ENCODE data around the gene DUT. TPM values are rescaled to one million over a fixed set of nuclear protein-coding genes. Genes with fewer than 3 reads are reported as not detected.

Gene DUT
- total RNA-seq, 3 donors from 2014 or later = 101 to 105 (median 105) TPM

GRCh38 chr15:48371961-48372360 is 40.7 kb downstream of the DUT start:
- intact Hi-C loops (cut with DNase I; ENCODE audit: low total_unique reads) = loop anchor here (5.0 kb wide), 1 partner anchor 1590 kb away; no protein-coding TSS in a partner anchor
- Histone ChIP-seq H3K4me1 (no peaks in the 10 kb centered on the region), H3K36me3 (no peaks in the 10 kb centered on the region), H3K4me3 (no peak overlapping the region), H3K27ac (no peak overlapping the region), H3K27me3 (no peaks in the 10 kb centered on the region), H3K9me3 (no peaks in the 10 kb centered on the region)
- TF ChIP-seq POLR2AphosphoS5 (IDR thresholded peaks at IDR 0.05) (no peak), POLR2A (IDR thresholded peaks at IDR 0.05) (no peak), CTCF (IDR thresholded peaks at IDR 0.05) (no peak)
- DNase-seq (ENCODE audit: low spot score in 2 of 2) = no peak

- intact Hi-C loops (cut with DNase I; ENCODE audit: low total_unique reads) = loop anchor here (5.0 kb wide), 1 partner anchor 1592 kb away; no protein-coding TSS in a partner anchor
These were observed 42.7 kb downstream of the DUT start for GRCh38 chr15:48373821-48374451.

GRCh38 chr15:48374472-48374871 is 43.2 kb downstream of the DUT start:
- DNase-seq (ENCODE audit: low spot score in 2 of 2) = no peak
- no peak overlapping the region for H3K4me3 ChIP-seq
- intact Hi-C loops (cut with DNase I; ENCODE audit: low total_unique reads) = loop anchor here (5.0 kb wide), 1 partner anchor 1592 kb away; no protein-coding TSS in a partner anchor
- no peak for TF ChIP-seq CTCF (IDR thresholded peaks at IDR 0.05)
- no peak for TF ChIP-seq POLR2A (IDR thresholded peaks at IDR 0.05)
- TF ChIP-seq POLR2AphosphoS5 (IDR thresholded peaks at IDR 0.05) = no peak
- H3K4me1 ChIP-seq = no peaks in the 10 kb centered on the region
- no peaks in the 10 kb centered on the region for H3K36me3 ChIP-seq
- H3K9me3 ChIP-seq = no peaks in the 10 kb centered on the region
- H3K27me3 ChIP-seq = no peaks in the 10 kb centered on the region
- no peak overlapping the region for H3K27ac ChIP-seq

More at GRCh38 chr15:48373821-48374451, 42.7 kb downstream of the DUT start:
- TF ChIP-seq CTCF (IDR thresholded peaks at IDR 0.05) = no peak
- no peak for TF ChIP-seq POLR2AphosphoS5 (IDR thresholded peaks at IDR 0.05)
- no peak for TF ChIP-seq POLR2A (IDR thresholded peaks at IDR 0.05)
- no peaks in the 10 kb centered on the region for H3K36me3 ChIP-seq
- H3K4me1 ChIP-seq = no peaks in the 10 kb centered on the region
- no peak for DNase-seq (ENCODE audit: low spot score in 2 of 2)
- no peak overlapping the region for H3K4me3 ChIP-seq
- H3K9me3 ChIP-seq = no peaks in the 10 kb centered on the region
- no peaks in the 10 kb centered on the region for H3K27me3 ChIP-seq
- H3K27ac ChIP-seq = no peak overlapping the region

- no peak overlapping the region for H3K27ac ChIP-seq
- no peak overlapping the region for H3K4me3 ChIP-seq
- H3K4me1 ChIP-seq = no peaks in the 10 kb centered on the region
- no peaks in the 10 kb centered on the region for H3K27me3 ChIP-seq
- no peak for TF ChIP-seq CTCF (IDR thresholded peaks at IDR 0.05)
- no peak for TF ChIP-seq POLR2AphosphoS5 (IDR thresholded peaks at IDR 0.05)
- TF ChIP-seq POLR2A (IDR thresholded peaks at IDR 0.05) = no peak
- H3K9me3 ChIP-seq = no peaks in the 10 kb centered on the region
- H3K36me3 ChIP-seq = no peaks in the 10 kb centered on the region
- intact Hi-C loops (cut with DNase I; ENCODE audit: low total_unique reads) = no loop called here
- no peak for DNase-seq (ENCODE audit: low spot score in 2 of 2)
These were observed 44.5 kb downstream of the DUT start for GRCh38 chr15:48375767-48376166.

DNA sequence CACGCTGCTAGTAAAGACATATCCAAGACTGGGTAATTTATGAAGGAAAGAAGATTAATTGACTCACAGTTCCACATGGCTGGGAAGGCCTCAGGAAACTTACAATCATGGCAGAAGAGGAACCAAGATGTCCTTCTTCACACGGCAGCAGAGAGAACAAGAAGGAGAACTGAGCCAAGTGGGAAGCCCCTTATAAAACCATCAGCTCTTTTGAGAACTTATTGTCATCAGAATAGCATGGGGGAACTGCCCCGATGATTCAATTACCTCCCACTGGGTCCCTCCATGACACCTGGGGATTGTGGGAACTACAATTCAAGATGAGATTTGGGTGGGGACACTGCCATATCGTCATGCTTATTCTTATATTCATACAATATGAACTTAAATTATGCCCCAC is 49.0 kb downstream of the DUT start:
- intact Hi-C loops (cut with DNase I; ENCODE audit: low total_unique reads) = no loop called here
- Histone ChIP-seq H3K9me3 (no peaks in the 10 kb centered on the region), H3K36me3 (no peaks in the 10 kb centered on the region), H3K4me3 (no peak overlapping the region), H3K27me3 (no peaks in the 10 kb centered on the region), H3K27ac (no peak overlapping the region), H3K4me1 (no peaks in the 10 kb centered on the region)
- TF ChIP-seq POLR2AphosphoS5 (IDR thresholded peaks at IDR 0.05) = no peak
- no peak for TF ChIP-seq POLR2A (IDR thresholded peaks at IDR 0.05)
- TF ChIP-seq CTCF (IDR thresholded peaks at IDR 0.05) = no peak
- no peak for DNase-seq (ENCODE audit: low spot score in 2 of 2)

Data from breast epithelium (tissue), 4 donors.